Activated CD4-positive, CD25-positive, alpha-beta regulatory T cell treated with anti-CD3 and anti-CD28 coated beads, Interleukin-2, amount 50 U/mL, for 16 hours (primary cell): ENCODE data around the gene C20orf204.

Experiments
- DNase-seq: peaks from one replicate; pipeline ENCODE4 v3.0.0-alpha.2; 2020; ENCODE audit warnings: low read depth, low spot score

Gene C20orf204

DNA sequence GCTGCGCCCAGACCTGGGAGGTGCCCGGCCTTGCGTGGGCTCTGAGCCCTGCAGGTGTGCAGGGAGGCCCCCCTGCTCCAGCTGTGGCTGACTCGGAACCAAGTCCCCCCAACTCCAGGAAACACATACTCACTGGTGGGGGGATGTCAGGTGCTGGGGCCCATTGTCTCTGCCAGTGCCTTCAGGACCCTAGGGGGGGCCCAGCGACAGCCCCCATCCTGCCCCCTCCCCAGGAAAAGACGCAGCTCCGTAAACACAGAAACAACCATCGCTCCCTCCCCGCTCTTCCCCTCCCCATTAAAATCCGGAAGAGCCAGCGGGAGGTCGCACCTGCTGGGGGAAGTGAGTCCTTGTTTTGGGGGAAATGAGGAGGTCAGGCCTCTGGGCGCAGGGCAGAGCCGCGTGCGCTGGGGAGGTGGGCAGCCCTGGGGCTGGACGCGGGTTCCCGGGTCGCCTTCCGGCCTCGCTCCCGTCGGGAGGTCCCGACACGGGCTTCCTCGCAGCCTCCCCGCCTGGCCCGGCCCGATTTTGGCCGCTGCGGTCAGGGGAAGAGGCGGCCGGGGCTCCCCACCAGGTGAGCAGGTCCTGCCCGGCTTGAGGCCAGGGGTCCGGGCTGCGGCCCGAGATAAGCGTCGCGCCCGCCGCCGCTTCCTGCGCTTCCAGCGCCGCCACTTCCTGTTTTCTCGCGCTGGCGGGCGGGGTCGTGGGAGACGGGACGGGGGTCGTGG is 6.2 kb downstream of the C20orf204 start:
- DNase-seq = no peak

DNA sequence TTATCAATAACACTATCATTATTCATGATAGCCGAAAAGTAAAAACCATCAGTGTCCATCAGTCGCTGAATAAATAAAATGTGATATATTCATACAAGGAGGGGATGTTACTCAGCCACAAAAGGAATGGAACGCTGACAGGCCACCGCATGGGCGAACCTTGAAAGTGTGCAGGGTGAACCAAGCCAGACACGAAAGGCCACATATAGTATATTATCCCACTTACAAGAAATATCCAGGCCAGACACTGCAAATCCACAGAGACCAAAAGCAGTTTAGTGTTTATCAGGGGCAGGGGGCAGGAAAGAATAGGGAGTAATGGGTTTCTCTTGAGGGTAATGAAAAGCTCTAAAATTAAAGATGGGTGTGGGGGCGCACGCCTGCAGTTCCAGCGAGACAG is 7.8 kb downstream of the C20orf204 start:
- DNase-seq = no peak

DNA sequence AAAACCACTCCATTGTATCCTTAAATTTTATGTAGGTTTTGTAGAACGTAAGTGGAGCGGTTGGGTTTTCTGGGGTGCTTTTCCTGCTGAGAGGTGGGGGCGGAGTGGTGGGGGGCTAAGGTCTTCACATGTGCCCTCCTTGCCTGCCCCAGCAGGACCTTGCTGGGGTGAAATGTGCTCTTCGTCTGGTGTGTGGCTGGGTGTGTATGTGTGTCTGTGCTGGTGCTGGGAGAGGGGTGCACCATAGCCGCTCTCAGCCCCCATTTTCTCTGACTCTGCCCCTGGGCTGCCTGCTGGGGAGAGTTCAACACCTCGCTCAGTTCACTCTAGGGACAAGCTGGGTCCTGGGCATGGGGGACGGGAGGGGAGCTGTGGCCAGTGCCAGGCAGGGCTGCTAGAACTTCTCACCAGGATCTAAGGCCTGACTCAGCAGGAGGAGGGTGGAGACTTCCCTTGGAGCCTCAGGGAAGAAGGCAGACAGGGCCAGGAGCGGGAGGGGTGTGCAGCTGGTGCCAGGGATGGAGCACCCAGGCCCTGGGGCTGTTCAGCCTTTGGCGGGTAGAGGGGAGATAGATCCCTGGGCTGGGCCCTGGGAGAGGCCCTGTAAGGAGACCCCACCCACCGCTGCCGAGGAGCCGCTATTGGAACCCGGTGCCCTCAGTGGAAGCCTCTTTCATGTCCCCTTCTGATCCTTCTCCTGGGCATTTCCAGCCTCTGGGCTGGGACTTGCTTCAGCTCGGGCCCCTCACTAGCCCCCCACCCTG is 8.7 kb downstream of the C20orf204 start:
- DNase-seq = no peak

DNA sequence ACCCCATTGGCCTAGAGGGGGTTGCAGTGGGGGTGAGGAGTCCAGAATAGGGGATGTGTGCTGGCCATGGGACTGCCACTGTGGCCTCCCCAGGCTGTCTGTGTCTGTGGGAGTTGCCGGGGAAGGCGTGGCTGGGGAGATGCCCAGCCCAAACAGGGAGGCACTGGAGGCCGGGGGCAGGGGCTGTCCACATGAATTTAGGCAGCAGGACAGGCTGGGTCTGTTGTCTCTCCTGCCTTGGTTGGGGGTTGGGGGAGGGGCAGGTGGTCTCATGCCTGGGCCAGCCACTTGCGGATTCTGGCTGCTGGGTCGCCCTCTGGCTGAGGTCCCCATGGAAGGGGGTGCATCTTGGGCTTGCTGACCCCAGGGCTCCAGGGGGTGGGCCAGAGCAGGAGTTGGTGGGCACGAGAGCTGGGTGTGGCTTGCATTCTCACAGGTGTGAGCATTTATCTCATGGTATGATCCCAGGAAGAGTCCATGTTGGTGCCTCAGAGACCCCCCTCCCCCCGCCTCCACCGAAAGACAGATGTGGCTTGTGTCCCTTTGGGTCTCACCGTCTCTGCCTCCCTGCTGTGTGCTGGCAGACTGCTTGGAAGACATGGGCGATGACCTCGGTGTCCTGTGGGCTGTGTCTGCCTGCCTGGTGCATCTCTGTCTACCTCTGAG is 9.5 kb downstream of the C20orf204 start:
- DNase-seq = no peak

DNA sequence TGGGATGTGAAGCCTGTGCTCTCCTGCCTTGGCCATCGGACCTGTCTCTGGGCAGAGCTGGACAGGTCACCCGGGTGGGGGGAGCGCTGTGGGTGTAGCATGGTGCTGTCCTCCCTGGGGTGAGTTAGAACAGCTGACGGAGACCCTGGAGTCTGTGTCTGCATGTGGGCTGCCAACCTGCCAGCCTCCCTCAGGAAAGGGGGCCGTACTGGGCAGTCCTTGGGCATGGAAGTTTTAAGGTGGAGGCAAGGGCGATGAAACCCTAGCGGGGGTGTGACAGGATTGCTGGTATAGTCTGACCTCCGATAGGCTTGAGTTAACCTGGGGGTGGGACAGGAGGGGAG is 11.0 kb downstream of the C20orf204 start:
- no peak for DNase-seq

DNA sequence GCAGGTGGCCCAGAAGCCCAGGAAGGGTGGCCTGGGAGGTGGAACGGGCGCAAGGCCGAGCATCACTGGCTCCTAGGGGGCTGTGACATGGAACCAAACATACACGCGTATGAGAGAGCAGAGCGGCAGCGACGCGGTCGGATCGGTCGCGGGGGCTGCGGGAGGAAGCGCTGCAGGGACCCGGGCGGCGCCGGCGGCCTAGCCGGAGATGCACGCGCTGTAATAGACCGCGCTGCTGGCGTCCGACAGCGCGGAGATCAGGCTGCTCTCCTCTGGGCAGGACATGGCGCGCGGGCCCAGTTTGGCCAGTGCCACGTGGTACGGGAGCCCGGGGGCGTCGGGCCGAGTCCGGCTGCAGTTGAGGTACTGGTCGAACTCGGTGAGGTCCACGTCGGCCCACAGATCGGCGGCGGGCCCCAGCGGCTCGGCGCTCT is 12.0 kb downstream of the C20orf204 start:
- no peak for DNase-seq

DNA sequence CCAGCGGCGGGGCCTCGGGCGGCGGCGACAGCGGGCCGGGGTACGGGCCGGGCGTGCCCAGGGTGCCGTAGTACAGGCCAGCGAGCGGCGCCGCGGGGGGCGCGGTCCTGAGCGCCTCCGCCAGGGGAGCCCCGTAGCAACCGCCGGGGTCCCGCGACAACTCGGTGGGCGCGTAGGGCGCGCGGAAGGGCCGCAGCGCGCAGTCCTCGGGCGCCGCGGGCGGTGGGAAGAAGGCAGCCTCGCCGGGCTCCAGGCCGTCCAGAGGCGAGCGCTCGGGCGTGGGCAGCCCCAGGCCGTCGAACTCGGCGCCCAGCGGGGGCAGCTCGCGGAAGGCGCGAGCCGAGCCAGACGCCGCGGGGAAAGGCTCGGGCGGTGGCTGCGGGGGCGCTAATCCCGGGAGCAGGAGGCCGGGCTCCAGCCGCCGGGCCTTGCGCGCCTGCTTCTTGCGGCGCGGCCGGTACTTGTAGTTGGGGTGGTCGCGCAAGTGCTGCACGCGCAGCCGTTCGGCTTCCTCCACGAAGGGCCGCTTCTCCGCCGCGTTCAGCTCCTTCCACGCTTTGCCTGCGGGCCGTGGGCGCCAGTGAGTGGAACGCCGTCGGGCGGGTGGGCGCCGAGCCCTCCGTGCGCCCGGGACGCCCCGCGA is 12.5 kb downstream of the C20orf204 start:
- DNase-seq = no peak

DNA sequence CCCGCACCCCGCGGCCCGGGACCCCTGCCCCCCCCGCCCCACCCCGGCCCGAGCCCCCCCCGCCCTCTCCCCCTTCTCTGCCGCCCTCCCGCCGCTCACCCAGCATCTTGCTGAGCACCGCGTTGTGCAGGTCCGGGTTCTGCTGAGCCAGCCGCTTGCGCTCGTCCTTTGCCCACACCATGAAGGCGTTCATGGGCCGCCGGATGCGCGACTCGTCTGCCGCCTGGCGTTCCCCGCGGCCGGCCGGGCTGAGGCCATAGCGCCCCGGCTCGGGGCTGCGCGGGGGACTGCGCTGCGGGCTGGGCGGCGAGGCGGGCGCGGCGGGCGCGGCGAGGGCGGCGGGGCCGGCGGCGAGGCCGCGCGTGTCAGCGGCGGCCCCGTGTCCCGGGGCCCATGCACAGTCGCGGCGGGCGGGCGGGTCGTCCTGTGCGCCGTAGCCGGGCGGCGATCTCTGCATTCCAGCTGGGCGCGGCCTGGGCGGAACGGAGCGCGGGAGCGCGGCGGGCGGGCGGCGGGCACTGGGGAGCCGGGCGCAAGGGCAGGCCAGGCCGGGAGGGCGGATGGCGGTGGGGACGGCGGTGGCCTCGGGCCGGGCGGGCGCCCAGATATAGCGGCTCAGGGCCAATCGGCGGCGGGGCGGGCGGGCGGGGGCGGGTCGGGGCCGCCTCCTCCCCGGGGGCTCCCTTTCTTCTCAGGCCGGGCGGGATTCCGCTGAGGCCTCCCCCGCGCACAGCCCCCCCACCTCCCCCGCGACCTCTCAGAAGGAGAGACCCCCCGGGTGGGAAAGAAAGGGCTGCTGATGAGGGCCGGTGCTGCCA is 13.3 kb downstream of the C20orf204 start, which contains the start of gene SOX18:
Gene SOX18, minus strand, starts transcription at position 580 of the 818 bp plus-strand sequence. Its CDS starts 123 bp downstream, at position 457.
- DNase-seq = no peak

DNA sequence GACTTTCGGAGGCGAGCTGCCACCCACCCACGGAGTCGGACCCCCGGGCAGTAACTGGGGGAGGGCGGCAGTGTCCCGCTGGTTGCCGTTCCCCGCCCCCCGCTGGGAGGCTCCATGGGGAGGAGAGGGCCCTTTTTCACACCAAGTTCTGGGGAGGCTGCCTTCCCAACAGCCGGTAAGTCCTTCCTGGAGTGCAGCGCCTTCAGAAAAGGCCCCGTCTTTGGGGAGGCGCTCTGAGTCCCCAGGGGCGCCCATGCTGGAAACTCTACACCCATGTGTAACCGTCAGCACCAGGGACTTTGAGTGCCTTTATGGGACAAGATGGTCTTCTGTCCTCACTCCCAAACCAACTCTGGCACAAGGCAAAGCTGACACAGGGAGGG is 13.9 kb downstream of the C20orf204 start:
- DNase-seq = no peak

DNA sequence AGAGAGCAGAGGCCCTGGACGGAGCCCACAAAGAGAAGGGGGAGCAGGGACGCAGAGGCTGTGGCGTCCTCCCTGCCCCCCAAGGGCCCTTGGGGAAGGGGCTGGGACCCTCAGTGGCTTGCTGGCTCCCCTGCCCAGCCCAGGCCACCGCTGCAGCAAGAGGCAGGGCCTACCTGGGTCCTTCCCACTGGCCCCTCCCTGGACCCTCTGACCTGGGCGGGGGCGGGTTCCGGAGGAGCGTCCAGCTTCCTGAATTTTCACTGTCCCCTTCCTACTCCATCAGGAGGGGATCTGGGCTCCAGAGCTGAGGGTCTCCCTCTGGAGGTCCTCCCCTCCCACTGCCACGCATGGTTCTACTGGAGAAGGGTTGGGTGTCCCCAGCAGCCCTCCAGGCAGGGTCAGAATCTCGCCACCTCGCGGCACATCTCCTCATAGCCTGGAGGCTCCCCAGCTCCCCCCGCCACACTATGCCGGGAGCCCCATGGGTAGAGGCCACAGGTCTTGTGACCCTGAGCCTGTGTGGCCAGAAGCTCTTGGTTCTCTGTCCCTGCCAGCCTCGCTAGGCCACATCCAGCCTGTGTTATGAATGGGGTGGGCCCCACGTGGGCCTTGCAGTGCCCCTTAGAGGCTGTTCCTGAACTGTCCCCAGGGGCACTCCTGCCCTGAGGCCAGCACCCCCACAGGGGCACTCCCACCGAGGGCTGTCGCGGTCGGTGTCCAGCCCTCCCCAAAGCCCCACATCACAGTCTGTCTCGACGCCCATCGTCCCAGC is 14.5 kb downstream of the C20orf204 start:
- DNase-seq = no peak

DNA sequence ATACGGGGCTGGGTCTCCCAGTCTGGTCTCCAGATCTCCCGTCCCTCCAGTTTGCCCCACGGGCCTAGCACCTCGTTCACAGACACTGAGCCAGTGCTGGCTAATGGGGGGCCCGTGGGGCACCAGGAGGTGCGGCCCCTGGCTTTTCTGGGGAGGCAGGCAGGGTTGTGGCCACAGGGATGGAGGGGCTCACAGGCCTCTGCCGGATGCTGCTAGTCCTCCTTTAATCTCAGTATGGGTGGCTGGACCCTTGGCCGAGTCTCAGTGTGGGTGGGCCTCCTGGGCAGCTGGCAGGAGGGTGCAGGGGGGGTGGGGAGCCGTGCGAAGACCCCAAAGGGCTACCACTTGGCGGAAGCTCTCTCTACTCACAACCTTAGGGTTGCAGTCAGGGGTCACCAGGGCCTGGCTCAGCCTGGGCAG is 15.1 kb downstream of the C20orf204 start:
- no peak for DNase-seq

DNA sequence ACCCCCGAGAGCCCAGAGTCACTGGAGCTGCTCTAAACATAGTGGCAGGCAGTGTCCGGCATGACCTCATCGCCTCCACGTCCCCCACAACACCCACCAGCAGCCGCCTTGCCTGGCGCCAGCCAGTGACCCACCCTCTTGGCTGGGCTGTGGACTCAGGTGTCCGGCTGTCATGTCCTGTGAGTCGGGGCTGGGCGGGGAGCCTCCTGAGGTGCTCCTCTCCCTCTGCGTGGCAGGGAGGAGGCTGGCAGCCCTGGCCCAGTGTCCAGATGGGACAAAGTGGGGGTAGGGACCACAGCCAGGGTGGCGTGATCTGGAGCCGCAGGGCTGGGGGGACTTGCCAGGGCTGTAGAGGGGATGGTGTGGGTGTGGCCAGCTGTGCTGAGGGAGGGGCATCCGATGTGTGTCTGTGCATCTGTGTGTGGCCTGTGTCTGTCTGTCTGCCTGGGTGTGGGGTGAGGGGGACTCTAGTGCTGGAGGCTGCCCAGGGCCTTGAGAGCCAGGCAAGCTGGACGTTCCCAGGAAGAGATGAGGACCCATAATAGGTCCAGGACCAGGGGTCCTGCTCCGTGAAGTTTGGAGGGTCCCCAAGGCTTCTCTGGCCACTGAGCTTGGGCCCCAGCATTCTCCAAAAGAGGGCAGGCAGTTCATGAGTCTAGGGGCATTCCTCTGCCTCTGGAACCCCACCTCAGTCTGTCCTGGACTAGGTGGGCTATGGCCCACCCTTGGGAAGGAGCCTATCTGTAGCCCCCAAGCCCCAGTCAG is 15.8 kb downstream of the C20orf204 start:
- no peak for DNase-seq

DNA sequence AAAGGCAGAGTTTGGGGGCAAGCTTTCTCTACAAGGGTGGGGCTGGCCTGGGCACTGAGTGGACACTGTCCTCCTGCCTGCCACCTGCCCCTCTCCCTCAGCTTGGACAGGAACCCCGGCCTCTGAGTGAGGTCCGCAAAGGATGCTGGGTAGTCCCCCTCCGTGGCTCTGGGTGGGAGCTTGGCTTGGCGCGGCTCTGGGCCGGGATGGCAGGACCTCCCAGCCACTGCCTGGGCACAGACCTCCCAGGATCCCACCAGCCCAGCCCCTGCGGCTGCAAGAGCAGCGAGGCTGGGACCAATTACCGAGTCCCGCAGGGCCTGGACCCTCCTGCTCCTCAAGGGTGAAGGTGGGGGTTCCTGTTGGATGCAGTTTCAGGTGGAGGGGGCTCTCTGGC is 16.3 kb downstream of the C20orf204 start:
- DNase-seq = no peak

DNA sequence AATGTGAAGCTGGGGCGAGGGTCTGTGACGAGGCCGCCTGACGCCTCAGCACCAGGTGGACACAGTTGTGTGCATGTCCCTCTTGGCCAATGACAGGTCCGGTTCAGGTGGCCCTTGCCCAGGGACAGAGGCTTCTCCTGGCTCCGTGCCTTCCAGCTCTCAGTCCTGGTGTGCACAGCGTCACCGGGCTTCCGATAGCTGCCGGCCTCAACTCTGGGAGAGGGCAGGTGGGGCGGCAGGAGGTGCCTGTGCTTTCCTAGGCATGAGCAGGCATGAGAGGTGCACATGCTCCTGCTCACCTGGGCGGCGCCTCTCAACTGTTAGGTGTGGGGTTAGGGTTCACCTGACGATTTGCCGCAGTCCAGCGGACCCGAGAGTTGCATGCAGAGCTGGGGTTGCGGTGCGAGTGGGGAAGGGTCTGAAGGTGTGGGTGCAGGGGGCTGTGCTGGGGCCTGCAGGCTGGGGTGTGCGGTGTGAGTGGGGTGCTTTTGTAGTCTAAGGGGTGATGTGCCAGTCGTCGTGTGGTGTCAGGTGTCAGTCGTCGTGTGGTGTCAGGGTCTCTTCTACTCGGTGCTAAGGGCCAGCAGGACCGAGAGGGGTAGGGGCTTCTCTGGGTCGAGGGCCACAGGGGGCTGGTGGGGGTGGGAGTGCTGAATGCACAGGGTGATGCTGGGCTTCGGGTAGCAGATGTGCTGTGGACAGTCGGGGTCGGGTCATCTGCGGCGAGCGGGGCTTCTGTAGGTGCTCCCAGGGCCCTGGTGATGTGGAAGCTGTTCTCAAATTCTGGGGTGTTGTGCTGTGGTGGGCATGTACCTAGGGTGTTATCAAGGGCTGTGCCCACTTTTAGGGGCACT is 17.2 kb downstream of the C20orf204 start:
- DNase-seq = no peak

DNA sequence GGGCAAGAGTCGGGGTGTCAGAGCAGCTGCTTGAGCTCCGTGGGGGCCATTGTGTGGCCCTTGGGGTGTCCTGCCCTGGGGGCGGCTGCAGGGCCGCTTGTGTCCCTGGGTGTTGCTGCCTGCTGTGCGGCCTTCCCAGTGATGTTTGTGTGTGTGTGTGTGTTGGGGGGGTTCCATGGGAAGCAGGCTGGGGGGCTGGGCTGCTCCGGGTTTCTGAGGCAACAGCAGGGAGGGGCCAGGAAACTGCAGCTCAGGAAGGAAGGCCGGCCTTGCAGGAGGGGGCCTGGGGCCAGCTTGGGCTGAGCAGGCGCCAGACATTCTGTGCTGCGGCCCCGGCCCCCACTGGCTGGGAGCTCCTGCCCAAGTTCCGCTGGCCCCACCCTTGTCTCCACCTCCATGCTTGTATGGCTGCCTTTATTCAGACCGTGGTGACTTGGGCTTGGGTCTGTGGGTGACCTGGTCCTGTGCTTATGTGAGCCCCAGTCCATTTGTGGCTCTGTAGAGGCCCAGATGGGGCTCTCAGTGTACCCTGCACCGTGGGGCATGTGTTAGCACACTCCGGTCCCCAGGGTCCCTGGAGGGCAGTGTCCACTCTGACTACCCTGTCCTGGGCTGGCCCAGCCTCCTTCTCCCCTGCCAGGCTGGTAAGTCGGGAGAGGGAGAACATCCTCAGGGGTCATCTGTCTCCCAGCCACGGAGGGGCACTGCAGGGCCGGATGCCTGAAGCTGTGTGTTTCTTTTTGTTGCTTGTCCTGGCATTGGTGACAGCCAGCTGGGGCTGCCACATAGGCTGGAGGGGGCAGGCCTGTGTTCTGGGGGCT is 18.1 kb downstream of the C20orf204 start:
- DNase-seq = no peak

DNA sequence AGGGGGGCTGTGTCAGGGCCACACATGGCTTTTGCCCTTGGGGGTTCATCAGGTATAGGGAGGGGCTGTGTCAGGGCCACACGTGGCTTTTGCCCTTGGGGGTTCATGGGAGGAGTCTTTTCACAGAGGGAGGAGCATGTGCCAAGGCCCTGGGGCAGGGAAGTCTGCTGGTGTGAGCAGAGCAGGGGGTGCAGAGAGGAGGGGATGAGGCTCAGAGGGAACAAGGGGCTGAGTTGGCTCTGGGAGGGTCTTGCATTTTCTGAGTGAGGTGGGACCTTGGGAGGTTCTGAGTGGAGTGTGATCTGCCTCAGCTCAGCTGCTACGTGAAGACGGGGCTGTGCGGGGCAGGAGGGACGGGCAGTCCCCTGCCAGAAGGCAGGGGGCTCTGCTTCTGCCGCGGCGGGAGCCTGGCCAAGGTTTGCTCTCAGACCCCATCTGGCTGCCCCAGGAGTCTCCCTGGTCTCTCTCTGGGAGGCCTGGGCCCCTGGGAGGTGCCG is 19.5 kb downstream of the C20orf204 start:
- DNase-seq = no peak

DNA sequence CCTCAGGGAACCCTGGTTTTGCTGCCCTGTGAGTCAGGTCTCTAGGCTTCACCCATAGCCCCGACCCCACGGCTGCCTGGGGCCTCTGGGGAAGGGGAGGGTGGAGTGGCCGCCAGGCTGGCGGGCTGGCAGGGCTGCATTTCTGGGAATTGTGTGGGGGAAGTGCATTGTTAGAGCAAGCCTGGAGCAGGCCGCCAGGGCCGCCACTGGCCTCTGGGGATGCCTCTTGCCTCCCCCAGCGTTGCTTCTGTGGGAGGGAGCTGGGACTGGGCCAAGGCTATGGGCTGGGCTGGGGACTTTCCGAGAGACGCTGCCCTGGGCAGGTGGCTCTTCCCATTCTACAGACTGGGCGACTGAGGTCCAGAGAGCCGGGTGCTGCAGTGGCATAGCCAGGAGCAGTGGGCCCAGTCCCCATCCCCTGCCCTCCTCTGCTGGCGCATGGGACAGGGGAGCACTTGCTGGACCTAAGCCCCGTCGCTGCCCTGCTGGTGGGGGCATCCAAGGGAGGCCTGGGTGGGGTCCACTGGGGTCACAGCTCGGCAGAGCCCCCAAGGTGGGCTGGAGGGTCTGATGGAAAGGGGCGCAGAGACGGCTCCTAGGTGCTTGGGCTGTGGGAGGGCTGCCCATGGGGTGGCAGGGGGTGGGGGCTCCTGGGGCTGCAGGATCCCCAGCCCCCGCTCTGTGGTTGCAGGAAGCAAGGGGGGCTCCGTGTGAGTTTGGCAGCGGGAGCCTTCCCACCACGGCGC is 20.1 kb downstream of the C20orf204 start:
- no peak for DNase-seq
